HEK293 (cell line): Measurements from ENCODE around the gene TEAD1.
A peak's percentile ranks its signal among the peaks of the same experiment; 100 is the strongest.

Source experiments
- CTCF ChIA-PET: fragments of 350-600 bp; formaldehyde crosslinking; extraction: SDS; loops from one replicate; lab custom pipeline; 2021; ENCODE audit warnings: antibody characterized with exemption; lab: Yijun Ruan, JAX
- POLR2A ChIA-PET: fragments of 300-600 bp; formaldehyde crosslinking; extraction: SDS; loops from one replicate; lab custom pipeline; 2020; ENCODE audit warnings: antibody characterized with exemption, inconsistent platforms; lab: Yijun Ruan, JAX
- H3K27ac ChIP-seq: fragments of 200-500 bp; sonication (Bioruptor generic); 2 replicates; pipeline ENCODE4 v1.5.1; 2014; ENCODE audit warnings: low read depth, low read length, control low read depth, inconsistent platforms; ENCODE audit errors: extremely low read depth
- H3K36me3 ChIP-seq, 2 experiments: fragments of 200-500 bp in 1 of 2; sonication (Bioruptor generic) in 1 of 2; 1 replicate in 1 of 2; 2 replicates in 1 of 2; pipeline ENCODE4 v1.5.1; 2014 to 2017; ENCODE audit warnings: inconsistent platforms in 2 of 2, low read length in 2 of 2; ENCODE audit not compliant: control insufficient read depth in 2 of 2, insufficient read depth in 1 of 2
- H3K4me1 ChIP-seq: fragments of 200-500 bp; sonication (Bioruptor generic); 2 replicates; pipeline ENCODE4 v1.5.1; 2014; ENCODE audit warnings: mild to moderate bottlenecking, low read length, inconsistent platforms; ENCODE audit not compliant: control insufficient read depth, insufficient read depth
- H3K4me3 ChIP-seq: 2 replicates; pipeline ENCODE4 v1.5.1; 2011; ENCODE audit warnings: low read depth, mild to moderate bottlenecking, control low read depth, low read length, moderate library complexity
- H3K9me3 ChIP-seq: fragments of 200-500 bp; sonication (Bioruptor generic); 2 replicates; pipeline ENCODE4 v1.5.1; 2014; ENCODE audit warnings: low read depth, low read length, inconsistent platforms; ENCODE audit not compliant: control insufficient read depth, insufficient read depth
- ATF2 ChIP-seq: fragments of 450-650 bp; formaldehyde crosslinking; IDR thresholded peaks from 2 replicates; pipeline ENCODE4 v1.5.1; 2016; ENCODE audit warnings: missing biosample characterization, missing genetic modification characterization, low read depth
- GFI1B ChIP-seq: fragments of 450-650 bp; formaldehyde crosslinking; IDR thresholded peaks from 2 replicates; pipeline ENCODE4 v1.5.1; 2016; ENCODE audit warnings: missing biosample characterization, missing genetic modification characterization
- OSR2 ChIP-seq: fragments of 450-650 bp; formaldehyde crosslinking; IDR thresholded peaks from 2 replicates; pipeline ENCODE4 v1.5.1; 2016; ENCODE audit warnings: missing biosample characterization, missing genetic modification characterization
- ZBTB11 ChIP-seq: fragments of 450-650 bp; formaldehyde crosslinking; conservative IDR thresholded peaks from 2 replicates; pipeline ENCODE4 v1.5.1; 2016; ENCODE audit warnings: low read depth, missing biosample characterization, missing genetic modification characterization
- ZEB2 ChIP-seq: fragments of 450-650 bp; formaldehyde crosslinking; IDR thresholded peaks from 2 replicates; pipeline ENCODE4 v1.5.1; 2016; ENCODE audit warnings: missing biosample characterization, missing genetic modification characterization
- ZFP3 ChIP-seq: fragments of 450-650 bp; formaldehyde crosslinking; IDR thresholded peaks from 2 replicates; pipeline ENCODE4 v1.5.1; 2016; ENCODE audit warnings: low read depth, missing biosample characterization, missing genetic modification characterization
- ZNF146 ChIP-seq: fragments of 450-650 bp; formaldehyde crosslinking; IDR thresholded peaks from 2 replicates; pipeline ENCODE4 v1.5.1; 2016; ENCODE audit warnings: missing biosample characterization, missing genetic modification characterization
- ZNF19 ChIP-seq: fragments of 450-650 bp; formaldehyde crosslinking; IDR thresholded peaks from 2 replicates; pipeline ENCODE4; 2016; ENCODE audit warnings: missing biosample characterization, missing genetic modification characterization, low read depth
- ZNF221 ChIP-seq: fragments of 450-650 bp; formaldehyde crosslinking; IDR thresholded peaks from 2 replicates; pipeline ENCODE4 v1.5.1; 2017; ENCODE audit warnings: missing biosample characterization, missing genetic modification characterization, borderline replicate concordance
- ZNF302 ChIP-seq: fragments of 450-650 bp; formaldehyde crosslinking; IDR thresholded peaks from 2 replicates; pipeline ENCODE4 v1.5.1; 2016; ENCODE audit warnings: missing biosample characterization, missing genetic modification characterization, low read depth
- ZNF362 ChIP-seq: fragments of 450-650 bp; formaldehyde crosslinking; IDR thresholded peaks from 2 replicates; pipeline ENCODE4 v1.5.1; 2016; ENCODE audit warnings: missing biosample characterization, missing genetic modification characterization
- ZNF37A ChIP-seq: fragments of 450-650 bp; IDR thresholded peaks from 2 replicates; pipeline ENCODE4 v1.5.1; 2018; ENCODE audit warnings: missing biosample characterization, missing genetic modification characterization
- ZNF433 ChIP-seq: fragments of 450-650 bp; formaldehyde crosslinking; IDR thresholded peaks from 2 replicates; pipeline ENCODE4 v1.5.1; 2016; ENCODE audit warnings: missing biosample characterization, missing genetic modification characterization, low read depth
- ZNF449 ChIP-seq: fragments of 450-650 bp; formaldehyde crosslinking; IDR thresholded peaks from 2 replicates; pipeline ENCODE4 v1.5.1; 2017; ENCODE audit warnings: missing biosample characterization, mild to moderate bottlenecking, missing genetic modification characterization, moderate library complexity
- ZNF518A ChIP-seq: fragments of 450-650 bp; formaldehyde crosslinking; conservative IDR thresholded peaks from 2 replicates; pipeline ENCODE4 v1.5.1; 2016; ENCODE audit warnings: low read depth, missing biosample characterization, missing genetic modification characterization
- ZNF560 ChIP-seq: fragments of 450-650 bp; formaldehyde crosslinking; IDR thresholded peaks from 2 replicates; pipeline ENCODE4 v1.5.1; 2017; ENCODE audit warnings: missing biosample characterization, missing genetic modification characterization, borderline replicate concordance
- ZNF600 ChIP-seq: fragments of 450-650 bp; formaldehyde crosslinking; IDR thresholded peaks from 2 replicates; pipeline ENCODE4 v1.5.1; 2016; ENCODE audit warnings: missing biosample characterization, missing genetic modification characterization
- ZNF629 ChIP-seq: fragments of 450-650 bp; formaldehyde crosslinking; IDR thresholded peaks from 2 replicates; pipeline ENCODE4 v1.5.1; 2017; ENCODE audit warnings: missing biosample characterization, missing genetic modification characterization

Gene TEAD1

GRCh38 chr11:12845739-12846358 lies 171.6 kb downstream of the TEAD1 start (continued):
- TF ChIP-seq ATF2 (tag by site-specific recombination) (no peak), ZNF146 (no peak), ZNF37A (tag by site-specific recombination) (no peak), ZNF362 (tag by site-specific recombination) (no peak), ZEB2 (no peak), ZNF560 (tag by site-specific recombination) (no peak), ZNF433 (tag by site-specific recombination) (no peak), ZFP3 (tag by site-specific recombination) (no peak)

GRCh38 chr11:12846786-12847615 lies 172.8 kb downstream of the TEAD1 start:
- no peak overlapping the region for H3K27ac ChIP-seq
- POLR2A ChIA-PET, result no interaction called here
- CTCF ChIA-PET, result no interaction called here
- TF ChIP-seq ZNF362 (tag by site-specific recombination), result no peak
- TF ChIP-seq ZNF518A, result no peak
- no peak for TF ChIP-seq ZBTB11 (tag by site-specific recombination)
- no peak for TF ChIP-seq ZNF449 (tag by site-specific recombination)
- 0 out of 2 replicates have a peak, but pooled peaks have one; percentile 37 for TF ChIP-seq ATF2 (tag by site-specific recombination)
- 0 out of 2 replicates have a peak, but pooled peaks have one; percentile 10 for TF ChIP-seq OSR2 (tag by site-specific recombination)
- 0 out of 2 replicates have a peak, but pooled peaks have one; percentile 24 for TF ChIP-seq ZNF629 (tag by site-specific recombination)
- no peak for TF ChIP-seq ZNF302
- TF ChIP-seq ZNF19, result no peak
- TF ChIP-seq ZNF221, result no peak
- TF ChIP-seq GFI1B (tag by site-specific recombination), result no peak
- TF ChIP-seq ZNF600 (tag by site-specific recombination), result no peak

More at GRCh38 chr11:12846786-12847615, 172.8 kb downstream of the TEAD1 start:
- Histone ChIP-seq H3K36me3 (no peaks in the 10 kb centered on the region), H3K4me1 (peaks cover 6% of the 10 kb centered on the region), H3K9me3 (no peaks in the 10 kb centered on the region), H3K4me3 (no peak overlapping the region)
